Measurements from ENCODE around the gene LDLRAD1. TPM values are rescaled to one million over a fixed set of nuclear protein-coding genes. Genes with fewer than 3 reads are reported as not detected.

LDLRAD1 gene
- total and polyA plus RNA-seq, 2 of the 13 experiments (the other 11 are each of a cell fraction or from before 2014, with no cell fraction given), result 2.5 to 14.0 TPM

DNA sequence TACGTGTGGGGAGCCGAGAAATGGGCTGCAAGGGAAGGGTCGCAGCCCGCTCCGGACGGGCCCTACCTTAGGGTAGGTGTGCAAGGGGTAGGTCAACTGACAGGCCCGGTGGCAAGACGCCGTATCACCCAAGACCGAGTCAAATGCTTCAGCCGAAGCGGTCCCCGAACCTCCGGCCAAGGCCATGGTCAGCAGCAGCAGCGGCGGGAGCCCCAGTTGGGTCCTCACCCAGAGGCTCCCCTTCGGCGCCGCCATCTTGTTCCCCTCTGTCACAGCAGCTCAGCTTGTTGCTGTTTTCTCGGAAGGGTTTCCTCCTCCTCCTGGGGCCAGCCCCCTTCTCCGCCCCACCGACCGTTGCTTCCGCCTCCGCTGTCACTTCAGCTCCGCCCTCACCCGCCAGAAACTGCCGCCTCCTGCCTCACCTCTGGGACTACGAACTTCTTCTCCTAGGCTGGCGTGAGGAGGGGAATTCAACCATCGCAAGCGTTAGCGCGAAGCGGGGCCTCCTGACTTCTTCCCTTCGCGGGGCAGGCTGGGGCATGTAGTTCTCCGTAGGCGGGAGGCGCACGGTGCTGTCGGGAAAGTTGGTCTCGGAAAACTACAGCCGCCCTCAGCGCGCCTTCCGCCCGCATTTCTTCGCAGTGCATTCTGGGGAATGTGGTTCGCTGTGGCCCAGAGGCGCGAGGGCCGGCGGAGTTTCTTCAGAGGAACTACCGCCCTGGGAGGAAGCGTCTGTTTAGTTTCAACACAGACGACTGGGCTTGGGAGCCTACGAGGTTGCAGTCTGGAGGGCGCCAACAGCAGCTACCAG is 35.2 kb upstream of the LDLRAD1 start, which contains the start of the genes TCEANC2 and TMEM59 (continued):
- no peak for TF ChIP-seq ZNF484 (CRISPR knock-in tag; IDR thresholded peaks at IDR 0.05; ENCODE audit: borderline replicate concordance, low read depth)
- TF ChIP-seq DNMT1 (CRISPR knock-in tag; IDR thresholded peaks at IDR 0.05), result no peak
- TF ChIP-seq, protein P1, sequence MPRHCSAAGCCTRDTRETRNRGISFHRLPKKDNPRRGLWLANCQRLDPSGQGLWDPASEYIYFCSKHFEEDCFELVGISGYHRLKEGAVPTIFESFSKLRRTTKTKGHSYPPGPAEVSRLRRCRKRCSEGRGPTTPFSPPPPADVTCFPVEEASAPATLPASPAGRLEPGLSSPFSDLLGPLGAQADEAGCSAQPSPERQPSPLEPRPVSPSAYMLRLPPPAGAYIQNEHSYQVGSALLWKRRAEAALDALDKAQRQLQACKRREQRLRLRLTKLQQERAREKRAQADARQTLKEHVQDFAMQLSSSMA (CRISPR knock-in tag; IDR thresholded peaks at IDR 0.05), result no peak
- no peak for TF ChIP-seq TBL1XR1 (IDR thresholded peaks at IDR 0.05; ENCODE audit: borderline replicate concordance, low read length, partially characterized antibody)
- TF ChIP-seq SOX6 (IDR thresholded peaks at IDR 0.05), result no peak
- TF ChIP-seq SOX6 (CRISPR knock-in tag; IDR thresholded peaks at IDR 0.05), result peak; percentile 71
- no peak for TF ChIP-seq ZFP90 (CRISPR knock-in tag; IDR thresholded peaks at IDR 0.05; ENCODE audit: borderline replicate concordance)
- no peak for TF ChIP-seq ZNF251 (CRISPR knock-in tag; IDR thresholded peaks at IDR 0.05)
- TF ChIP-seq, protein P2, sequence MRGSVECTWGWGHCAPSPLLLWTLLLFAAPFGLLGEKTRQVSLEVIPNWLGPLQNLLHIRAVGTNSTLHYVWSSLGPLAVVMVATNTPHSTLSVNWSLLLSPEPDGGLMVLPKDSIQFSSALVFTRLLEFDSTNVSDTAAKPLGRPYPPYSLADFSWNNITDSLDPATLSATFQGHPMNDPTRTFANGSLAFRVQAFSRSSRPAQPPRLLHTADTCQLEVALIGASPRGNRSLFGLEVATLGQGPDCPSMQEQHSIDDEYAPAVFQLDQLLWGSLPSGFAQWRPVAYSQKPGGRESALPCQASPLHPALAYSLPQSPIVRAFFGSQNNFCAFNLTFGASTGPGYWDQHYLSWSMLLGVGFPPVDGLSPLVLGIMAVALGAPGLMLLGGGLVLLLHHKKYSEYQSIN (CRISPR knock-in tag; IDR thresholded peaks at IDR 0.05; ENCODE audit: borderline replicate concordance), result no peak
- TF ChIP-seq, protein P3, sequence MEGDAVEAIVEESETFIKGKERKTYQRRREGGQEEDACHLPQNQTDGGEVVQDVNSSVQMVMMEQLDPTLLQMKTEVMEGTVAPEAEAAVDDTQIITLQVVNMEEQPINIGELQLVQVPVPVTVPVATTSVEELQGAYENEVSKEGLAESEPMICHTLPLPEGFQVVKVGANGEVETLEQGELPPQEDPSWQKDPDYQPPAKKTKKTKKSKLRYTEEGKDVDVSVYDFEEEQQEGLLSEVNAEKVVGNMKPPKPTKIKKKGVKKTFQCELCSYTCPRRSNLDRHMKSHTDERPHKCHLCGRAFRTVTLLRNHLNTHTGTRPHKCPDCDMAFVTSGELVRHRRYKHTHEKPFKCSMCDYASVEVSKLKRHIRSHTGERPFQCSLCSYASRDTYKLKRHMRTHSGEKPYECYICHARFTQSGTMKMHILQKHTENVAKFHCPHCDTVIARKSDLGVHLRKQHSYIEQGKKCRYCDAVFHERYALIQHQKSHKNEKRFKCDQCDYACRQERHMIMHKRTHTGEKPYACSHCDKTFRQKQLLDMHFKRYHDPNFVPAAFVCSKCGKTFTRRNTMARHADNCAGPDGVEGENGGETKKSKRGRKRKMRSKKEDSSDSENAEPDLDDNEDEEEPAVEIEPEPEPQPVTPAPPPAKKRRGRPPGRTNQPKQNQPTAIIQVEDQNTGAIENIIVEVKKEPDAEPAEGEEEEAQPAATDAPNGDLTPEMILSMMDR (CRISPR knock-in tag; IDR thresholded peaks at IDR 0.05), result no peak; the same call in 1 of the 2 replicates
- TF ChIP-seq, protein P4, sequence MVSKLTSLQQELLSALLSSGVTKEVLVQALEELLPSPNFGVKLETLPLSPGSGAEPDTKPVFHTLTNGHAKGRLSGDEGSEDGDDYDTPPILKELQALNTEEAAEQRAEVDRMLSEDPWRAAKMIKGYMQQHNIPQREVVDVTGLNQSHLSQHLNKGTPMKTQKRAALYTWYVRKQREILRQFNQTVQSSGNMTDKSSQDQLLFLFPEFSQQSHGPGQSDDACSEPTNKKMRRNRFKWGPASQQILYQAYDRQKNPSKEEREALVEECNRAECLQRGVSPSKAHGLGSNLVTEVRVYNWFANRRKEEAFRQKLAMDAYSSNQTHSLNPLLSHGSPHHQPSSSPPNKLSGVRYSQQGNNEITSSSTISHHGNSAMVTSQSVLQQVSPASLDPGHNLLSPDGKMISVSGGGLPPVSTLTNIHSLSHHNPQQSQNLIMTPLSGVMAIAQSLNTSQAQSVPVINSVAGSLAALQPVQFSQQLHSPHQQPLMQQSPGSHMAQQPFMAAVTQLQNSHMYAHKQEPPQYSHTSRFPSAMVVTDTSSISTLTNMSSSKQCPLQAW (CRISPR knock-in tag; IDR thresholded peaks at IDR 0.05), result peak; percentile 91; the same call in 1 of the 2 replicates
- TF ChIP-seq, protein P5, sequence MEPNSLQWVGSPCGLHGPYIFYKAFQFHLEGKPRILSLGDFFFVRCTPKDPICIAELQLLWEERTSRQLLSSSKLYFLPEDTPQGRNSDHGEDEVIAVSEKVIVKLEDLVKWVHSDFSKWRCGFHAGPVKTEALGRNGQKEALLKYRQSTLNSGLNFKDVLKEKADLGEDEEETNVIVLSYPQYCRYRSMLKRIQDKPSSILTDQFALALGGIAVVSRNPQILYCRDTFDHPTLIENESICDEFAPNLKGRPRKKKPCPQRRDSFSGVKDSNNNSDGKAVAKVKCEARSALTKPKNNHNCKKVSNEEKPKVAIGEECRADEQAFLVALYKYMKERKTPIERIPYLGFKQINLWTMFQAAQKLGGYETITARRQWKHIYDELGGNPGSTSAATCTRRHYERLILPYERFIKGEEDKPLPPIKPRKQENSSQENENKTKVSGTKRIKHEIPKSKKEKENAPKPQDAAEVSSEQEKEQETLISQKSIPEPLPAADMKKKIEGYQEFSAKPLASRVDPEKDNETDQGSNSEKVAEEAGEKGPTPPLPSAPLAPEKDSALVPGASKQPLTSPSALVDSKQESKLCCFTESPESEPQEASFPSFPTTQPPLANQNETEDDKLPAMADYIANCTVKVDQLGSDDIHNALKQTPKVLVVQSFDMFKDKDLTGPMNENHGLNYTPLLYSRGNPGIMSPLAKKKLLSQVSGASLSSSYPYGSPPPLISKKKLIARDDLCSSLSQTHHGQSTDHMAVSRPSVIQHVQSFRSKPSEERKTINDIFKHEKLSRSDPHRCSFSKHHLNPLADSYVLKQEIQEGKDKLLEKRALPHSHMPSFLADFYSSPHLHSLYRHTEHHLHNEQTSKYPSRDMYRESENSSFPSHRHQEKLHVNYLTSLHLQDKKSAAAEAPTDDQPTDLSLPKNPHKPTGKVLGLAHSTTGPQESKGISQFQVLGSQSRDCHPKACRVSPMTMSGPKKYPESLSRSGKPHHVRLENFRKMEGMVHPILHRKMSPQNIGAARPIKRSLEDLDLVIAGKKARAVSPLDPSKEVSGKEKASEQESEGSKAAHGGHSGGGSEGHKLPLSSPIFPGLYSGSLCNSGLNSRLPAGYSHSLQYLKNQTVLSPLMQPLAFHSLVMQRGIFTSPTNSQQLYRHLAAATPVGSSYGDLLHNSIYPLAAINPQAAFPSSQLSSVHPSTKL (CRISPR knock-in tag; IDR thresholded peaks at IDR 0.05), result peak; percentile 28; the same call in 1 of the 2 replicates
- TF ChIP-seq HMG20A (CRISPR knock-in tag; IDR thresholded peaks at IDR 0.05; ENCODE audit: borderline replicate concordance), result no peak
- no peak for TF ChIP-seq NR2F6 (IDR thresholded peaks at IDR 0.05)
- no peak for TF ChIP-seq NR2F6 (CRISPR knock-in tag; IDR thresholded peaks at IDR 0.05)
- TF ChIP-seq, protein P6, sequence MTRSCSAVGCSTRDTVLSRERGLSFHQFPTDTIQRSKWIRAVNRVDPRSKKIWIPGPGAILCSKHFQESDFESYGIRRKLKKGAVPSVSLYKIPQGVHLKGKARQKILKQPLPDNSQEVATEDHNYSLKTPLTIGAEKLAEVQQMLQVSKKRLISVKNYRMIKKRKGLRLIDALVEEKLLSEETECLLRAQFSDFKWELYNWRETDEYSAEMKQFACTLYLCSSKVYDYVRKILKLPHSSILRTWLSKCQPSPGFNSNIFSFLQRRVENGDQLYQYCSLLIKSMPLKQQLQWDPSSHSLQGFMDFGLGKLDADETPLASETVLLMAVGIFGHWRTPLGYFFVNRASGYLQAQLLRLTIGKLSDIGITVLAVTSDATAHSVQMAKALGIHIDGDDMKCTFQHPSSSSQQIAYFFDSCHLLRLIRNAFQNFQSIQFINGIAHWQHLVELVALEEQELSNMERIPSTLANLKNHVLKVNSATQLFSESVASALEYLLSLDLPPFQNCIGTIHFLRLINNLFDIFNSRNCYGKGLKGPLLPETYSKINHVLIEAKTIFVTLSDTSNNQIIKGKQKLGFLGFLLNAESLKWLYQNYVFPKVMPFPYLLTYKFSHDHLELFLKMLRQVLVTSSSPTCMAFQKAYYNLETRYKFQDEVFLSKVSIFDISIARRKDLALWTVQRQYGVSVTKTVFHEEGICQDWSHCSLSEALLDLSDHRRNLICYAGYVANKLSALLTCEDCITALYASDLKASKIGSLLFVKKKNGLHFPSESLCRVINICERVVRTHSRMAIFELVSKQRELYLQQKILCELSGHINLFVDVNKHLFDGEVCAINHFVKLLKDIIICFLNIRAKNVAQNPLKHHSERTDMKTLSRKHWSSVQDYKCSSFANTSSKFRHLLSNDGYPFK (CRISPR knock-in tag; IDR thresholded peaks at IDR 0.05; ENCODE audit: borderline replicate concordance), result peak; percentile 95; the same call in 1 of the 2 replicates
- TF ChIP-seq PHB2 (IDR thresholded peaks at IDR 0.05; ENCODE audit: partially characterized antibody), result no peak

All from HepG2 (cell line).